ENCODE measurements around the gene S100A7A.
A peak's percentile ranks its signal among the peaks of the same experiment; 100 is the strongest.

Gene S100A7A

DNA sequence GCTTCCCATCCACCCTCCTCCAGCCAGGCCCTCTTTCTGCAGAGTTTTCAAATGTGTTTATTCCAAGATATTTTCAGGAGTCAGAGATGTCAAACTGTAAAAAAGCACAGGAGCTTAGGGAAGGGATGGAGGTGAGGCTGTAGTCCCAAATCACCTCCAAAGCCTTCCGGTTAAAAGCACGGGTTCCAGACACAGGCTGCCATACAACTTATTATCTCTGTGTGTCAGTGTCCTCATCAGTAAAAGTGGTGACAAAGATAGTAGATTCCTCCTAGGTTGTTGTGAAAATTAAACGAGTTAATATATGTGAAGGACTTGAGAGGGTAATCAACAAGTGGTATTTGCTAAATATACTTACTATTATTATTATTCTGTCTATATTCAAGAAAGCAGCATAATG, 15.1 kb downstream of the S100A7A start:
- Histone ChIP-seq H3K9ac (ENCODE audit: low read depth, low read length, poor library complexity) (no peak overlapping the region), H2BK15ac (ENCODE audit: low read length) (no peak overlapping the region), H3K4me3 (ENCODE audit: low read length in 2 of 2) (no peak overlapping the region), H3K27me3 (ENCODE audit: control insufficient read depth in 3 of 3, insufficient read depth in 3 of 3, low read depth in 1 of 3, low read length in 3 of 3) (peaks cover 0 to 7% (median 0%) of the 10 kb centered on the region in 3 experiments), H2AFZ (ENCODE audit: low read length) (no peak overlapping the region), H2AK5ac (ENCODE audit: low read depth, low read length) (no peak overlapping the region), H3K4me2 (ENCODE audit: insufficient read depth, low read length, poor library complexity, severe bottlenecking) (no peak overlapping the region), H2BK12ac (ENCODE audit: low read length) (no peak overlapping the region), H3K18ac (ENCODE audit: low read length) (no peak overlapping the region), H3K4me1 (ENCODE audit: control insufficient read depth in 2 of 2, insufficient read depth in 1 of 2, low read depth in 1 of 2, low read length in 2 of 2) (no peaks in the 10 kb centered on the region), H3K27ac (replicated peaks; ENCODE audit: low read length) (no peak overlapping the region), H3K36me3 (replicated peaks in 1 of 2; ENCODE audit: control insufficient read depth in 2 of 2, insufficient read depth in 2 of 2, low read length in 2 of 2) (no peaks in the 10 kb centered on the region), H4K8ac (ENCODE audit: low read depth, low read length) (no peak overlapping the region), H2BK120ac (ENCODE audit: low read depth, low read length) (no peak overlapping the region), H3K4ac (ENCODE audit: low read length) (no peak overlapping the region), H3K79me1 (ENCODE audit: low read depth, low read length) (no peaks in the 10 kb centered on the region), H3K23ac (ENCODE audit: low read depth, low read length, poor library complexity) (no peak overlapping the region), H3K9me3 (replicated peaks in 1 of 2; ENCODE audit: control insufficient read depth in 2 of 2, insufficient read depth in 1 of 2, low read depth in 1 of 2, low read length in 2 of 2) (no peaks in the 10 kb centered on the region), H3K14ac (ENCODE audit: low read length) (no peak overlapping the region), H4K91ac (ENCODE audit: low read depth, low read length, poor library complexity) (no peak overlapping the region), H2BK5ac (ENCODE audit: low read length) (no peak overlapping the region)
- WGBS, 2 donors (ENCODE audit: extremely low coverage in 2 of 2, insufficient read length in 2 of 2, insufficient replicate concordance in 1 of 2) = no CpG with 5 or more reads among the region's 3 CpGs
- no peak for DNase-seq (ENCODE audit: low spot score)

- Histone ChIP-seq H2BK12ac (ENCODE audit: low read length) (no peak overlapping the region), H3K9me3 (replicated peaks in 1 of 2; ENCODE audit: control insufficient read depth in 2 of 2, insufficient read depth in 1 of 2, low read depth in 1 of 2, low read length in 2 of 2) (no peaks in the 10 kb centered on the region), H3K4ac (ENCODE audit: low read length) (no peak overlapping the region), H4K8ac (ENCODE audit: low read depth, low read length) (no peak overlapping the region), H2BK120ac (ENCODE audit: low read depth, low read length) (no peak overlapping the region), H3K4me3 (ENCODE audit: low read length in 2 of 2) (no peak overlapping the region), H3K14ac (ENCODE audit: low read length) (no peak overlapping the region), H3K27me3 (ENCODE audit: control insufficient read depth in 3 of 3, insufficient read depth in 3 of 3, low read depth in 1 of 3, low read length in 3 of 3) (peaks cover 0 to 7% (median 0%) of the 10 kb centered on the region in 3 experiments), H2AK5ac (ENCODE audit: low read depth, low read length) (no peak overlapping the region), H2AFZ (ENCODE audit: low read length) (no peak overlapping the region), H2BK15ac (ENCODE audit: low read length) (no peak overlapping the region), H3K36me3 (replicated peaks in 1 of 2; ENCODE audit: control insufficient read depth in 2 of 2, insufficient read depth in 2 of 2, low read length in 2 of 2) (no peaks in the 10 kb centered on the region), H4K91ac (ENCODE audit: low read depth, low read length, poor library complexity) (no peak overlapping the region), H3K4me2 (ENCODE audit: insufficient read depth, low read length, poor library complexity, severe bottlenecking) (no peak overlapping the region), H2BK5ac (ENCODE audit: low read length) (no peak overlapping the region), H3K79me1 (ENCODE audit: low read depth, low read length) (no peaks in the 10 kb centered on the region), H3K4me1 (ENCODE audit: control insufficient read depth in 2 of 2, insufficient read depth in 1 of 2, low read depth in 1 of 2, low read length in 2 of 2) (no peaks in the 10 kb centered on the region), H3K18ac (ENCODE audit: low read length) (no peak overlapping the region), H3K9ac (ENCODE audit: low read depth, low read length, poor library complexity) (no peak overlapping the region), H3K27ac (replicated peaks; ENCODE audit: low read length) (no peak overlapping the region), H3K23ac (ENCODE audit: low read depth, low read length, poor library complexity) (no peak overlapping the region)
- DNase-seq (ENCODE audit: low spot score) = no peak
- no CpG with 5 or more reads among the region's 4 CpGs for WGBS, 2 donors (ENCODE audit: extremely low coverage in 2 of 2, insufficient read length in 2 of 2, insufficient replicate concordance in 1 of 2)
Measured at GRCh38 chr1:153431928-153432327, 15.6 kb downstream of the S100A7A start.

DNA sequence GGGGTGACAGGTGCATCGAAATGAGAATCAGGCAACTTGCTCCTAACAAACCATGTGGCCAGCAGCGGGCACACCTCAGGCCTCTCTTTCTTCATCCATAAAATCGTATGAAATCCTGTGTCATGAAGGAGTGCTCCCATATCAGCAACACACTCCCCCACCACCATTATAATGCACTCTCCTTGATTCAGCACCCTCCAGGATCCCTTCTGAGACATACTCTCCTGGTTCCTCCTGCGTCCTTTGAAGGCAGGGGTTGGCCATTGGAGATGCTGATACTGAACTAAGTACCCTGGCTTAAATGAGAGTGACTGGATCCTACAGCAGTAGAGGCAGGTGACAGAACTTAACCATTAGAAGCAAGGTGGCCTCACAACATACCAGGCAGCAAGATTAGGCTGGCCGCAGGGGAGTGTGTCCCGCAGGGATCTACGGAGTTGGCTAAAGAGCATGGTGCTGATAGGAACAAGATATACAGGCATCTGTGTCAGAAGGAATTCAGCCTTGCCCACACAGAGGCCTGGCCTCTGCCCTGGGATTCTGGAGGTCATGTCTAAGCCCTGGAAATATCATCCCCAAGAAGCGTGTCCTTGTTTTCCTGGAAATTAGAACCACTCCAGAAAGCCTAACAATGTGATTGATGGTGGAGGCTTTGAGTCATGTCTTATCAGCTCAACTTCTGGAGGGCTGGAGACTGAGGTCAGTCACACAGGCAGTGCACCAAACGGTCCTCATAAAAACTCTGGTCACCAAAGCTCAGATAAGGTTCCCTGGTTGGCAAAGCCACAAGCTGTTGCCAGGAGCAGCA, 16.8 kb downstream of the S100A7A start:
- Histone ChIP-seq H3K4me2 (ENCODE audit: insufficient read depth, low read length, poor library complexity, severe bottlenecking) (no peak overlapping the region), H2BK120ac (ENCODE audit: low read depth, low read length) (no peak overlapping the region), H3K4ac (ENCODE audit: low read length) (no peak overlapping the region), H3K4me3 (ENCODE audit: low read length in 2 of 2) (no peak overlapping the region), H3K27ac (replicated peaks; ENCODE audit: low read length) (no peak overlapping the region), H3K27me3 (ENCODE audit: control insufficient read depth in 3 of 3, insufficient read depth in 3 of 3, low read depth in 1 of 3, low read length in 3 of 3) (peaks cover 0 to 13% (median 0%) of the 10 kb centered on the region in 3 experiments), H2AK5ac (ENCODE audit: low read depth, low read length) (no peak overlapping the region), H3K23ac (ENCODE audit: low read depth, low read length, poor library complexity) (no peak overlapping the region), H3K18ac (ENCODE audit: low read length) (no peak overlapping the region), H3K14ac (ENCODE audit: low read length) (no peak overlapping the region), H3K79me1 (ENCODE audit: low read depth, low read length) (no peaks in the 10 kb centered on the region), H2BK12ac (ENCODE audit: low read length) (no peak overlapping the region), H2BK5ac (ENCODE audit: low read length) (no peak overlapping the region), H3K4me1 (ENCODE audit: control insufficient read depth in 2 of 2, insufficient read depth in 1 of 2, low read depth in 1 of 2, low read length in 2 of 2) (no peaks in the 10 kb centered on the region), H3K36me3 (replicated peaks in 1 of 2; ENCODE audit: control insufficient read depth in 2 of 2, insufficient read depth in 2 of 2, low read length in 2 of 2) (no peaks in the 10 kb centered on the region), H2BK15ac (ENCODE audit: low read length) (no peak overlapping the region), H4K8ac (ENCODE audit: low read depth, low read length) (no peak overlapping the region), H3K9ac (ENCODE audit: low read depth, low read length, poor library complexity) (no peak overlapping the region), H4K91ac (ENCODE audit: low read depth, low read length, poor library complexity) (no peak overlapping the region), H2AFZ (ENCODE audit: low read length) (no peak overlapping the region), H3K9me3 (replicated peaks in 1 of 2; ENCODE audit: control insufficient read depth in 2 of 2, insufficient read depth in 1 of 2, low read depth in 1 of 2, low read length in 2 of 2) (no peaks in the 10 kb centered on the region)
- WGBS, 2 donors (ENCODE audit: extremely low coverage in 2 of 2, insufficient read length in 2 of 2, insufficient replicate concordance in 1 of 2) = no CpG with 5 or more reads among the region's 9 CpGs
- DNase-seq (ENCODE audit: low spot score) = no peak

DNA sequence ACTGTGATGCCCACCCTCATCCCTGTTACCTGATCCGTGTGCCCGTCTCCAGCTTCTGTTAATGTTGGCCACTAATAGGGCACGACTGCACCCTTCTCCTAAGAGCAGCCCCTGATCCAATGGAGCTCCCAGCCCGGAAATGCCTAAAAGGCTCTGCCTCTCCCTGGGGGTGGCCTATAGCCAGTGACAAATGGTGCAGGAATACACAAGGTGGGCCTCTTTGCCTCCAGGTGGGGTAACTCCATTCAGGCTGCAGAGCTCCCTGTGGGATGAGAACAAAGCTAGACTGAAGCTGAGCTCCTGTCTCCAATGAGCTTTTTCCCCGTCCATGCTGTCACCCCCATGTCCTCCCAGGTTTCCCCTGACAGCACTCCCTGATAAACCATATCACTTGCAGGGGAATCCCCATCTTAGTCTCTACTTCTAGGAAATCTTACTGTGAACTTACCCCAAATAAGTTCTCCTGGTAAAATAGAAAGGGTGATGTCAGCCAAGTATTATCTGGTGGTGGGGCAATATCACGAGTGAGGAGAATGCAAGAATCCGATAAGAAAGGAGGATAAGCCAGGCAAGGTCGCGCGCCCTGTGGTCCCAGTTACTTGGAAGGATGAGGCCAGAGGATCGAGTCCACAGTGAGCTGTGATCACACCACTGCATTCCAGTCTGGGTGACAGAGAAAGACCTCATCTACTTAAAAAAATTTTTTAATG, 18.6 kb downstream of the S100A7A start:
- DNase-seq (ENCODE audit: low spot score) = no peak

More for the DNA sequence above, 18.6 kb downstream of the S100A7A start:
- no peaks in the 10 kb centered on the region for H3K79me1 ChIP-seq (ENCODE audit: low read depth, low read length)
- H2BK5ac ChIP-seq (ENCODE audit: low read length) = no peak overlapping the region
- H3K9ac ChIP-seq (ENCODE audit: low read depth, low read length, poor library complexity) = no peak overlapping the region
- H3K27me3 ChIP-seq (ENCODE audit: control insufficient read depth in 3 of 3, insufficient read depth in 3 of 3, low read depth in 1 of 3, low read length in 3 of 3) = peaks cover 0 to 16% (median 0%) of the 10 kb centered on the region in 3 experiments
- H3K9me3 ChIP-seq (replicated peaks in 1 of 2; ENCODE audit: control insufficient read depth in 2 of 2, insufficient read depth in 1 of 2, low read depth in 1 of 2, low read length in 2 of 2) = no peaks in the 10 kb centered on the region
- no peak overlapping the region for H2BK15ac ChIP-seq (ENCODE audit: low read length)
- H2AK5ac ChIP-seq (ENCODE audit: low read depth, low read length) = no peak overlapping the region
- WGBS, 2 donors (ENCODE audit: extremely low coverage in 2 of 2, insufficient read length in 2 of 2, insufficient replicate concordance in 1 of 2) = no CpG with 5 or more reads among the region's 11 CpGs
- H3K23ac ChIP-seq (ENCODE audit: low read depth, low read length, poor library complexity) = no peak overlapping the region
- no peak overlapping the region for H3K4me2 ChIP-seq (ENCODE audit: insufficient read depth, low read length, poor library complexity, severe bottlenecking)
- H4K8ac ChIP-seq (ENCODE audit: low read depth, low read length) = no peak overlapping the region
- H3K18ac ChIP-seq (ENCODE audit: low read length) = no peak overlapping the region
- no peak overlapping the region for H3K4me3 ChIP-seq (ENCODE audit: low read length in 2 of 2)
- H3K27ac ChIP-seq (replicated peaks; ENCODE audit: low read length) = no peak overlapping the region
- no peaks in the 10 kb centered on the region for H3K4me1 ChIP-seq (ENCODE audit: control insufficient read depth in 2 of 2, insufficient read depth in 1 of 2, low read depth in 1 of 2, low read length in 2 of 2)
- no peaks in the 10 kb centered on the region for H3K36me3 ChIP-seq (replicated peaks in 1 of 2; ENCODE audit: control insufficient read depth in 2 of 2, insufficient read depth in 2 of 2, low read length in 2 of 2)
- peak overlapping the region; percentile 74 for H3K14ac ChIP-seq (ENCODE audit: low read length)
- H4K91ac ChIP-seq (ENCODE audit: low read depth, low read length, poor library complexity) = no peak overlapping the region
- H2AFZ ChIP-seq (ENCODE audit: low read length) = no peak overlapping the region
- H2BK120ac ChIP-seq (ENCODE audit: low read depth, low read length) = no peak overlapping the region
- no peak overlapping the region for H2BK12ac ChIP-seq (ENCODE audit: low read length)
- H3K4ac ChIP-seq (ENCODE audit: low read length) = no peak overlapping the region
